Measurements from ENCODE around the gene ADCY7.

The ADCY7 gene

DNA sequence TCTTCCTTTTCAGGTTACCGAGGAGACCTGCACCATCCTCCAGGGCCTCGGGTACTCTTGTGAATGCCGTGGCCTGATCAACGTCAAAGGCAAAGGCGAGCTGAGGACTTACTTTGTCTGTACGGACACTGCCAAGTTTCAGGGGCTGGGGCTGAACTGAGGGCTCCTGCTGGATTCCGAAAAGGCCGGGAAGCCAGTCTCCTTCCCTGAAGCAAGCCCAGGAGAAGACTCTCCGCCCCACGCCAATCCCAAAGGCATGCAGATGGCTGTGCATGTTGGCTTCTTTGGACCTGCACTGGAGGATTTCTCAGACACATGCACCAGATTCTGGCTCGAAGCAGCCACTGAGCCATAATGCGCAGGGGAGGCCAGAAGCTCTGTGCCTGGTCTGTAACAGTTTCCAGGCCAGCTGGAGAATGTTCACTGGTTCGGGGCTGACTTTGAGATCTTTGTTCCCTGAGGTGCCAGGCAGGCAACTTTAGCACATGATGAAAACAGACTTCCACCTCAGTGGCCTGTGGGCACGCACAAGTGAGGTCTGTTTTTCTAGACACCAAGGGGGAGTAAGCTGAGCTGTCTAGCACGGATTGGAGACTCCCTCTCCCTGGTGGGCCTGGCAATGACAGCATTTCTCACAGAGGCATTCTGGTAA lies 49.1 kb downstream of the ADCY7 start:
- DNase-seq, result no peak

DNA sequence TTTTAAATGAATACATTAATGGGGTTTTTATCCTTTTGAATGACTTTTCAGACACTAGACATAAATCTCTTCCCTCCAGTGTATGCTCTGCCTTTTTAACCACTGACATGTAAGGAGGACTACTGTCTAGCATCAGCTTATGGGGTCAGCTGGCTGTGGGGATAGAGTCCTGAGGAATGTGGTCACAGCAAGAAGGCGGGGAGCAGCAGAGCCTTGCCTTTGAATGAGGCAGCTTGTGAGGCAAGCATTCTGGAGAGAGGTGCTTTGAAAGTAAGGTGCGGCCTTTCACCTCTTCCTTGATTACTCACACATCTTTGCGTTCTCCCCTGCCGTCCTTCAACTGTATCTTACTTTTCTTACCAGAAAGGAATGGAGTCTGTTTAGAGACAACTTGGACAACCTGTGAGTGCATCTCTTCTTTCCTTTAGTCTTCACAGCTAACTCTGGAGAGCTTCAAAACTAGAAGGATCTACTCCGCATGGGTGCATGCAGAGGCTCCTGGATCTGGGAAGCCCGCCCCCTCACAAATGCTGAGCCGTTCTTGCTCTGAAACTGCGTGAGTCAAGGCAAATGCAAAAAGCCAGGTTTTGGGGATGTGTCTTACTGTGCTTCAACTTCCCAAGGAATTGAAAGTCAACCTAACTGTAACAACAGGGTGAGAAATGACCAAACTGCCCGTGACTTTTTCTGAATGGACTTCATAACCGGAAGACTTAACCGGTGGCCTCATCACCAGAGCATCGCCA lies 49.9 kb downstream of the ADCY7 start:
- DNase-seq, result no peak

- no peak for DNase-seq
Observed at GRCh38 chr16:50316848-50317630, 50.7 kb downstream of the ADCY7 start.

DNA sequence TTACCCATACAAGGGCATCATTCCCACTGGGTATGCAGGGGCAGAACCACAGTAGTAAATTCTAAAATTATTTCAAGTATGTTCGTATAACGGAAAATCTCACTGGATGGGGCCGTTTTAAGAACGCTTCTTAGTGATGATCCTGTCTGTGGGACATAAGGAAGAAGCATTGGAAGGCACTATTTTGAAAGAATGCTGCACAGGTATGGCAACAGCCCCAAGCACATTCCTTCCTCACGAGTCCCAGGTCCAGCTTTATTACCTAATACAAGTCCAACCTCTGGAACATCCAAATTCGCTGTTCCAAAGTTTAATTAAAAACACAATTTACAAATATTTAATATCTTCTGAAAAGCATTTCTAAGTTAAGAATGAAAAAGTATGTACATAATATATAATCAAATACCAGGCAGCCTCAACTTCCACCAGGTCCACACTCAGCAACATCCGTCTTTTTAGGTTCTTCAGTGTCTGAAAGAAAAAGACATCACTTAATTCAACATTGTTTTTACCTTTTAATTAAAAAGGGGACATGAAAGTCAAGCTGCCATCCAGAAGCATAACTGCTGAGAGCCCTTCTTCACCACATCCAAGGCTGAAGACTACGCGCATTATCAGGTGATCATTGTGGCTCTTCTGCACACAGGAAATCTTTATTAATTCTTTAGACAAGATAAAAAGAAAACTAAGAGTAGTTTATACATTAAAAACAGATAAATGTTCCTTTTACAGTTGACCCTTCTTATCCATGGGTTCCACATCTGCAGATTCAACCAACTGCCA lies 52.6 kb downstream of the ADCY7 start:
- DNase-seq, result no peak

GRCh38 chr16:50320310-50320709 lies 54.0 kb downstream of the ADCY7 start:
- no peak for DNase-seq

DNA sequence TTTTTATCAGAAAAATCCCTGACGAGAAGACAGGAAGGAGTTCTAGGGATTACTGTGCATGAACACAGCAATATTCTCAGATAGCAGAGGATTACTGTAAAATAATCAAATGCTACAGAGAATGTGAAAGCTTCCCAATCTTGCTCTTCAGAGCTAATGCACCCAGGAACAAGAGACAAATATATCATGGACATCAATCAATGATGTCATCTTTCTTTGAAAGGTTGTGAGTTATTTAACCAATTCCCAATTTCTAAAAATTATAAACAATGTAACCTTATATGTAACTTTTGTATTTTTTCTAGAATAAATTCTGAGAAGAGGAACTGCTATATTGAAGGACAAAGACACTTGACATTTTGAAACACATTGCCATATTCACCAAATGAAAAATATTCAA lies 56.0 kb downstream of the ADCY7 start:
- no peak for DNase-seq

GRCh38 chr16:50323335-50324011 lies 57.1 kb downstream of the ADCY7 start:
- DNase-seq, result no peak

DNA sequence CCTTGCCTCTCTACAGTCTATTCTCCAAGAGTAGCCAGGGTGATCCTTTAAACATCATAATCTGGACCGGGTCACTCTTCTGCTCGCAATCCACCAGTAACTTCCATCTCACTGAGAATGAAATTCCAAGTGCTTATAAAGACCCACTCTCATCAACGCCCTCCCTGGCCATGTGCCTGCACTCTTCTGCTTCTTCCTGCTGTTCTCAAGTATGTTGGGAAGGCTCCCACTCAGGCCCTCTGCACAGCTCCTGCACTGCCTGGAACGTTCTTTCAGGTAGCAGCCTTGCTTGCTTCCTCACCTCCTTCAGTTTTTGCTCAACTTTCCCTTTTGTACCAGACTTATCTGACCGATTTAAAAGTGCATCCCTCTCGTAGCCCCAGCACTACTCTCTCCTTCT lies 58.0 kb downstream of the ADCY7 start:
- no peak for DNase-seq

DNA sequence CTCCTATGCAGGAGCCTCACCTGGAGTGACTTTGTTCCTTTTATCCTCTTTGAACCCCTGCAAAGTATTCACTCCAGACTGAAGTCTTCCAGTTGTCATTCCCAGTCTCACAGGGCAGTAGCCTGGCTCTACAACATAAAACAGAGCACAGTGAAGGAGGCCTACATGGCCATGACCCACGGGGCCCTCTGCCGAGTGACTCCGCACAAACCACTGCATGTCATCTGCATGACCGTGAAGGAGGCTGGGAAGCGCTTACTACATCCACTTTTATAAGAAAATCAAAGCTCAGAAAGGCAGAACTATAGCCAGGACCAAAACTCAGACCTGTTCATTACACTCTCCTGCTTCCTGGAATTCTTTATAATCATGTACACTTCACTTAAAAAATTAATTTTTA lies 59.9 kb downstream of the ADCY7 start:
- no peak for DNase-seq

GRCh38 chr16:50326835-50327465 lies 60.6 kb downstream of the ADCY7 start:
- DNase-seq, result no peak

GRCh38 chr16:50329446-50330189 lies 63.3 kb downstream of the ADCY7 start:
- DNase-seq, result no peak

GRCh38 chr16:50331570-50331969 lies 65.2 kb downstream of the ADCY7 start:
- DNase-seq, result no peak

DNA sequence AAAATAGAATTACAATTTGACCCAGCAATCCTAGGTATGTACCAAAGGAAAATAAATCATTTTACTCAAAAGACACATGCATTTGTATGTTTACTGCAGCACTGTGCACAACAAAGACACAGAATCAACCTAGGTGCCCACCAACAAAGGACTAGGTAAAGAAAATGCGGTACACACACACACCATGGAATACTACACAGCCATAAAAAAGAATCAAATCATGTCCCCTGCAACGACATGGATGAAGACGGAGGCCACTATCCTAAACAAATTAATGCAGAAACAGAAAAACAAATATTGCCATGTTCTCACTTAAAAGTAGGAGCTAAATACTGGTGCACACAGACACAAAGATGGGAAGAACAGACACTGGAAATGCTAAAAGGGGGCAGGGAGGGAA lies 66.2 kb downstream of the ADCY7 start:
- DNase-seq, result no peak

GRCh38 chr16:50334106-50334975 lies 68.0 kb downstream of the ADCY7 start:
- DNase-seq, result no peak

GRCh38 chr16:50335196-50335958 lies 69.0 kb downstream of the ADCY7 start:
- DNase-seq, result no peak

GRCh38 chr16:50336884-50337283 lies 70.5 kb downstream of the ADCY7 start:
- DNase-seq, result no peak

GRCh38 chr16:50338371-50339231 lies 72.2 kb downstream of the ADCY7 start:
- DNase-seq, result no peak

GRCh38 chr16:50340578-50340977 lies 74.2 kb downstream of the ADCY7 start:
- no peak for DNase-seq
